GM21723 (cell line): ENCODE measurements around the gene TMIE.
"Not testable (repeated sequence)": the region's sequence is repeated elsewhere in the genome, so short reads cannot be mapped to it uniquely, and the experiment has no call there.

Experiments used
- ATAC-seq: cut with Tn5 transposase; IDR thresholded peaks from one replicate; pipeline ENCODE4 v1.9.1; 2021; ENCODE audit warnings: mild to moderate bottlenecking, moderate library complexity; ENCODE audit not compliant: unreplicated experiment

TMIE gene

DNA sequence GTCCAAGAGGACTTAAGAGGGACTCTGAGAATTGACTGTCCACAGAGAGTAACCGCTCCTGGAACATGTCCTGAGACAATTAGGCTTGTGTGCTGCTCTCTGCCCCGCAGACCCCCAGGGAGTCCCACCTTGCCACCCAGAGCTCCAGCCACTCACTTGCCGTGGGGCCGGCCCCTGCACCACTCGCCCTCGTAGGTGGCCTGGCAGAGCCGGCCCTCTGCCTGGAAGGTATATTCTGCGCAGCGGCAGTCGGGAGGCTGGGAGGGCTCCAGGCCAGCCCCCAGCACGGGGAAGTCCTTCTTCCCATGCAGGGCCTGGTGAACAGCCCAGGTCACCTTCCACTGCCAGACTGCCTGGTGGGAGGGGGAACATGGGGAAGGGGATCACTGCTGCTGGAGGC lies 18.2 kb upstream of the TMIE start:
- no peak for ATAC-seq

DNA sequence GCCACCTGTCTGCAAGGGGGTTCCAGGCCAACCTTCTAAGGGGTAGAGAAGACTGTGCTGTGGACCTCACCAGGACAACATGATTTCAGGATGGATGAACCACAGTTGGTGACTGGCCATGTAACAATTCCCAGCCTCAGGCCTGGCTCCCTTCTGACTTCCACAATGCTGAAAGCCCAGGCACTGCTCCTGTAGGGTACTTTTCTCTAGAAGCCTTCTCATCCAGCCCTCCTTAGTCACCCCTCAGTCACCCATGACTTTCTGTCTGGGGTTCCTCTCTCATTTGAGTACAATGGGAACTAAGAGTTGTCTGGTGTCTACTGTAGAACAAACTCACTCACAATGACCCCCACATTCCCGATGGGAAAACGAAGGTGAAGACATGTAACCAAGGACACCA lies 16.3 kb upstream of the TMIE start:
- ATAC-seq, result no peak

DNA sequence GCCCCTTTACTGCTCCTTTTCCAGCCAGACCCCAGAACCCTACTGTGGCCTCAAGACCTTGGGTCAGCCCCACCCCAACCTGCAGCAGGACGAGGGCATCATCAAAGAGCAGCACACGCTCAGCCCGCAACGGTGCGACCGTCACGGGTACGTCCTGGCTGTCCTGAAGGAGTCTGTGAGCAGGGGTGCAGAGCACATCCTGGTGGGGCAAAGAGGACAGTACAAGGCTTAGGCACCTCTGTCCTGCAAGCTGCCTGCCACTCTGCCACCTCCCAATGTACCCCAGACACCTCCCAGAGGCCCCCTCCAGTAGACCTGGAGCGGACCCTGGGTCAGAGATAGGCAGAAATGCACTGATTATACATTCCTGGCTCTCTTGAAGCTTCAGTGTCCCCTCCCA lies 15.7 kb upstream of the TMIE start:
- no peak for ATAC-seq

DNA sequence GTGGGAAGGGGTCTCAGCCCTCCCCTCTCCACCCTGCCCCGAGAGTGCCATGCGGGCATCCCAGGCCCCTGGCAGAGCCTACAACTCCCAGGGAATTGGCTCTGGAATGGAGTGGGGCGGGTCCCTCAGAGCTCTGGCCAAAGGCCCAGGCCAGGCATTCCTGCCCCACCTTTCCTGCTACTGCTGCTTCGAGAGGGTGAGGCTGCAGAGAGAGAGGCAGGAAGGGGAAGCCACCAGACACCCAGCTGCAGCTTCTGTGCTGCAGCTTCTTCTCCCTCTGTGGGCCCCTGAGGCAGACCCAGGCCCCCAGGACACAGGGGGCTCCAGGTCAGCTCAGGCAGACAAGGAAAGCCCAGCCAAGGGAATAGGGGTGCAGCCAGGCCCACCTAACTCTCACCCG lies 10.4 kb upstream of the TMIE start:
- ATAC-seq, result no peak

DNA sequence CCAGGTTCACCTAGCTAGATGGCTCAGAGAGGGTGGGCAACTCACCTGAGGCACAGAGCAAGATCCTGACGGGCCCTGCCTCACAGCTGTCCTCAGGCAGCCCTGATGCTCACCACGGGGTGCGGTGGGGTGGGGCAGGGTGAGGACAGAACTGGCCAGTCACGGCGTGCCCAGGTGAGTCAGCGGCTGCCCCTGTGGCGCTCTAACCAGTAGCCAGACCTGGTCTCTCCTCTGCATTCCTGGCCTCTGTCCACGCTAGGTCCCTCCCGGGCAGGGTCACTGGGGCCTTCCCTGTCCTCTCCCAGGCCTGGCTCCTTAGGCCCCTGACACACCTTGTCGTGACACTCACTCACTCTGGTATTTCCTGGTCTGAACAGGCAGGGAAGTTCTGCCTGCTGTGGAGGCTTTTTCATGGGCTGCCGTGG lies 8.6 kb upstream of the TMIE start:
- no peak for ATAC-seq

DNA sequence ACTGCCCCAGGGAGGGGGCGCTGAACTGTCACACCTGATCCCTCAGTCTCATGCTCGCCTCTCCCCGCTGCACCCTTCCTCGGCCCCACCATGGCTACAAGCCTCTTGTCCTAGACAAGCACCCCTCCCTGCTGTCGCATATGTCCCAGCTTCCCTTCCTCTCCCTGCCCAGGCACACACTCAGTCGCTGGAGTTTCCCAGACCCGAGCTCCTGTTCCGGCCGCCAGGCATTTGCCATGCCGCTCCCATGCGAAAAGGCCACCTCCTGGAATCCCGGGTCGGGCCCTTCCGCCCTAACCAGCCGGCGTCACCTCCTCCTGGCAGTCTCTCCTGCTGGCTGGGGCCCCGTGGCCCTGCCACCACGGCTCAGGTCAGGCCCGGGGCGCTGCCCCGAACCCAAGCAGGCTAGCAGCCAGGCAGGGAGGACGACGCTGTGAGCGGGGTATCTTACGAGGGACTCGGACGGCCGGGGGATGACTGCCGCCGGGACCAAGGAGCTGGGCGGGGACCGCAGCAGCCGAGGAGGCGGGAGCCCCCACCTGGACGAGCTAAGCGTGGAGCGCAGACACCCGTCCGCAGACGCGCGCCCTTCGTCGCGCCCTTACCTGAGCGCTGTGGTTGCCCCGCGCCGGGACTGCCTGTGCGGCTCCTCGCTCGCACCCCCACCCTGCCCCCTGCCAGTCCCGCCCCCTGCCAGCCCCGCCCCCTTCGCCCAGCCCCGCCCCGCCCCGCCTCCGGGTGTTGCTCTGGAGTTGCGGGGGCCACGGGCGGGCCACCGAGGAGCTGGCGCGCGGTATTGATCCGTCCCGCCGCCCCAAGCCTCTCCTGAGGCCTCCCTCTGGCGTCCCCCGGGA lies 7.9 kb upstream of the TMIE start, which contains the start of gene ALS2CL:
ALS2CL (minus strand) TSS at position 642 of the 854 bp plus-strand sequence. CDS start 4,239 bp downstream, outside the sequence.
- ATAC-seq, result no peak

DNA sequence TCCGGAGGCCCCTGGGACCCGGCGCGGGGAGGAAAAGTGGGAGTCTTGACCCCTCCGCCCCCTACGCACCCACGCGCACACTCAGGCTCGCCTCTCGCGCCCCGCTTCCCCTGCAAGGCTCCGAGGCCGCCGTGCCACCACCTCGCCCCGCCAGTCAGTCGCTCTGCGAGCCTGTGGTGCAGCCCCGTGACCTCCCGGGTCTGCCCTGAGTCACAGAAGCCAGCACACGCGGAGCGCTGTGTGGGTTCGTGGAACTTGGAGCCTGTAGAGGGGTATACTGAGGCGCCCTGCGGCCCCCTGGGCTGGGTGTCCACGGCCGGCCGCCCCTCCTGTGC lies 7.3 kb upstream of the TMIE start:
- no peak for ATAC-seq

DNA sequence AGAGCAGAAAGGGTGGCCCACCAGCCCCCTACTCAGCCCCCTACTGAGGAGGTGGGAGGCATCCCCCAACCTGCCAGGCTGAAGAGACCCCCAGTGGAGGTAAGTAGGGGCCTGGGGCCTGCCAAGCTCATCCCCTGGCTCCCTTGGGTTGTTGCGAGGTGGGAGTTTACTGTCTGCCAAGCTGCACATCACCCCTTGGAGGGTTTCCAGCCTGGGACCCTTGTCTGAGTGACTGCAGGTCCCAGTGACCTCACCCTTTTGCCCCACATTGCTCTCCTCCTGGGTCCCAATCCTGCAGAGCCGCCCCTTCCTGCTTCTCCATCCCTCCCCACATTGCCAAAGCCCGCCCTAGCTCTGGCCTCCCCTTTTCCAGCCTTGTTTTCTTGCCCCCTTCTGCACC lies 6.7 kb upstream of the TMIE start:
- ATAC-seq, result no peak

DNA sequence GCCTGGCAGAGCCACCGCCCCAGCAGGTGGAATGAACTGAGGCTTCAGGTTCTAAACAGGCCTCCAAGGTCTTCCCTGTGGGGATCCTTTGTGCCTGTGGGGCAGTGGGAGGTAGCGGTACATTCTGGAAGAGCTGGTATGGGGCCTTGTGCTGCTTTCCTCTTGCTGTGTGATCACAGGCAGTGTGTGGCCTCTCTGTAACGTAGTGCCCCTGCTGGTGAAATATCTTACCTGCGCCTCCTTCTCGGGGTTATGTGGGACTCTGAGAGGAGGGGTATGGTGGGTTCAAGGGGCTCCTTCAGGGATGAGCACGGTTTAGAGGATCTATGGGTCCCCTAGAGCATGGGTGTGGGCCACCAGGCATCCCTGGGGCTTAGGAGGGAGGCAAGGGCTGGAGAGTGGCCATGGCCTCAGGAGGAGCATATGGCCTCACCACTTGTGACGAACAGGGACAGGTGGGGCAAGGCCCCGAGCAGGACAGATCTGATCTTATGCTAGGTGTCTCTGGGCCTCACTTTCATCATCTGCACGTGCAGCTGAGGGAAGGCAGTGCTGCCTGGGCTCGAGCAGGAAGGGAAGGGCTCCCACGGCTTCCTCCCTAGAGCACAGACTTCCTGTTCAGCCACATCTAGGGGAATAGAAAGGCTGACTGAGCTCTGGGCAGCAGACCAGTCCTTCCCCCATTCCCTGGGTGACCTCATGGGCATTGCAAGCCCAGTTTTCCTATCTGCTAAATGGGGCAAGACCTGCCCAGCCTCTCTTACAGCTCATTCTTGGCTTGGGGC lies 5.8 kb upstream of the TMIE start:
- no peak for ATAC-seq

DNA sequence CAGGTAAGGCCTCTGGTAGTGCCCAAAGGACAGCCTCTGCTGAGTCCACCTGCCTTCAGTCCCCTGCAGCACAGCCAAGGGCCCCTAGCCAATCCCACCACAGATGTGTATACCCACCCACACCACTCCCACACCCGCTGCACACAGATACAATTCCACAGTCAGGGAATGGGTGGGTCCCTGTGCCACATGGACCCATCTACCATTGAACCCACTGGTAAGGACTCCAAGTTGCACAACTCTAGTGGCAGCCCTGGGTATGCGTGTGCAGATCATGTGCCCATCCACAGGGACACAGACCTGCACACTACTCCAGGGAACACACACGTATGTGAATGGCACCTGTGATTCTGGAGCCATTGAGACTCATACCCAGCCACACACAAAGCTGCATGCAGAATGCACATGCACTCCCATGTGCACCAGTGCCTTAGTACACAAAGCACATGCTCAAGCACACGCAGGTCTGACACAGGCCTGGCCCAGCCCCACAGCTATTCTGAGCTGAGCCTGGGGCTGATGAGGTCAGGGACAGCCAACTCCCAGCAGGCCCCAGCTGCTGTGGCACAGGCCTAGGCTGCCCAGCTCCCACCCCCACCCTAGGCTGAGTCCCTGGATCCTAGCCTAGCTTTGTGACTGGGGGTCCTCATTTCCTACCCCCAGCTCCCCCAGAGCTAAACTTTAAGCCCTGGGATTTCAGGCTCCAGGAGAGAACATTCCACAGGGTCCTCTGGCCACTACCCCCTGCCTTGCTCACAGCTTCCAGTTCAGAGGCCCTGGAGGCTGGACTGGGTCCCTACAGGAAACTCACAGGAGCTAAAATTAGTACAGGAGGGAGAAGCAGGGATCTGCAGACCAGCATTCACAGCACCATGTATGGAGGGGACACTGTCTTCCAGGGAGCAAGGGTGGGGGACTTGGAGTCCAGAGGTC lies 5.0 kb upstream of the TMIE start:
- ATAC-seq, result no peak

DNA sequence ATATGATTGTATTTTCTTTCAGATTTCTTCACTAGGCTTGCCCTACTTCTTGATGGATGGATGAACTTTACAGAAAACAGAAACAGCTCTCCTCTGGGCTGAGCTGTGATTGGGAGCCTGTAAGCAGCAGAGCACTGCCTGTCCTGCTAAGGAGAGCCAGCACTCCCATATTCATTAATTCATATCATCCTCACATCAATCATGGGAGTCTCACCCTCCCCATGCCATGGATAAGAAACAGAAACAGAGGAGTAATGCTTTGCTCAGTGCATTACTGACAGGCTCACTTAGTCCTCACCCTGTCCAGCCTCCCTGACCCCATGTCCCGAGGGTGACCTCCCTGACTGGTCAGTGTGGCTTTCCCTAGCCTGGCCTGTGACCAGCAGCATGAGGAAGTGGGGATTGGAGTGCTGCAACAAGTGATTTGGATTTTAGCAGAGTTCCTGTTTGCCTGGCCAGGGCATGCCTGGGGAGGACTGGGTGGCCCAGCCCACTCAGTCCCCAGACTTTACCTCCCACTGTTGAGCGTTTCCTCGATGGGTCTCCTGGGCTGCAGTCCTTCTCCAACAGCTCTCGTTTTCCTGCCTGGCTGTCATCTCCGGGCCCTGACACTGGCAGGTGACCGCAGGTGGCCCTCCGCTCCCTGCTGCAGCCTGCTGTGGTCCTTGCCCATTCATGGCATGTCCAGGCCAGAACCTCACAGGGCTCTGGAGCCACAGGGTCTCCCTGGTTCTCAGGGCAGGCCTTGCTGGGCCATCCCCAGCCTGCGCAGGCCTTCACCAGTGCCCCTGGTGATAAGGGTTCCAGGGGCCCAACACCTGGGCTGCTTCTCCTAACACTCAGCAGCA lies 1.3 kb upstream of the TMIE start:
- no peak for ATAC-seq

DNA sequence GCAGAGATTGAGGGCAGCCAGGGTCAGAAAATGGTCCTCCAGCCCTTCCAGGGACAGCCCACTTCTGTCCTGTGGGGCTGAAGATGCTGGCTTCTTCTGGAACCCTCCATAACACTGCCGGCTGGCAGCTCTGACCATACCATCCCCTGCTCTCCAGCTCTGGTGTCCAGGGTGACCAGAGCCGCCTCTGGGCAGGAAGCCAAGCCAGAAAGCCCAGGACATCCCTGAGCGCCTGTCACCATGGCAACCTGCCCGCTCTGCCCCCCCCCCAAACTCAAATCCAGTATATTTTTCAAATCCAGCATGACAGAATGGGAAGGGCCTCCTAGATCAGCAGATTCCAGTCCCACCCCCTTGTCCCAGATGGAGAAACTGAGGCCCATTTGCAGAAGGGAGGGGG lies 420 bp upstream of the TMIE start:
- ATAC-seq, result no peak

DNA sequence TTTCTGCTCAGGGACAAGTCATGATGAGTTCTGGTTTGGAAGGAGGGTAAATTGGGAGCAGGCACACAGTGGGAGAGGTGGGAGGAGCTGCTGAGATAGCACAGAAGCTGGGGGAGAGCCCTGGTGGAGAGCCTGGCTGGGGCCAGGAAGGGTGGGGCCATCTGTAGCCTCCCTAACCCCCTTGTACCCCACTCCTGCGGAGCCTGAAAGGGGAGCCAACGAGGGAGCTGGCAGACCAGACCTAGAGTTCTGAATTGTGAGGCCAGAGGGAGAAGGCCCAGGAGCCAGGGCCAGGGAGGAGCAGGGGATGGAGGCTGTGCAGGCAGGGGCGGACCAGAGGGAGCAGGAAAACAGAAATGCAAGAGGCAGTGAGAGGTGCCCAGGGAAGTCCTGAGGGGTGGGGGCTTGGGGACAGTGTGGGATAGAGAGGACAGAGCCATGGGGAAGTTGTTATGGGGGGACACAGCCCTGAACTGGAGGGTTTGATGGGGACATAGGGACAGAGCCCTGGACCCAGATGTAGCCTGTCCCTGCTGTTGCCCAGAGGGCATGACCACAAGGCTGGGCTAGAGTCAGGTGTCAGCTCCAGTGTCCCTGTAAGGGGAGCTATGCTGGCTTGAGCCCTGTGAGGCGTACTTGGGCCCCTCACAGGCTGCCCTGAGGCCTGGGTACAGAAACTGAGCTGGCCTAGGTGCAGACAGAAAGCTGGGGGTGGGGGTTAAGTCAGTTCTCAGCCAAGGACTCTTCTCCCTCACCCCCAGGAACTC lies 1.2 kb downstream of the TMIE start:
- ATAC-seq, result no peak

DNA sequence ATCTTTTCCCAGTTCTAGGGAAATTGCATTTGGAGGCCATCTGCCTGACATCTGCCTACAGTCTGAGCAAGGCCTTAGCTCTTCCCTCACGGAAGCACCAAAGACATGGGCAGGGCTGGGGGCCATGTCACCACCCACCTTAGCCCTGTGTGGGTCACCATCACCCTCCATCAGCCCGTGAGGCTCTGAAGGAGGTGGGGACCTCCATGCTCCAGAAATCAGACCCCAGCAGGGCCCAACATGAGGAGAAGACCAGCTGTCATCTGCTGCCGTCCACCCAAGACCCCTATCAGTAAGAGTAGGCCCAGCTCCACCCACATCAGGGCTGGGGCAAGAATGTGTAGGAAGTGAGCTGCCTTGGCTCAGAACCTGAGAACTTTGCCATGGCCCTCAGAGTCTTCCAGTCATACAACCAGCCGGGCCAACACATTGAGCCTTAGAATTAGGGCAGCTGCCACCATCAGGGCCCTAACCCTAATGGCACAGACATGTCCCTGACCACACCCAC lies 1.9 kb downstream of the TMIE start:
- ATAC-seq, result no peak

DNA sequence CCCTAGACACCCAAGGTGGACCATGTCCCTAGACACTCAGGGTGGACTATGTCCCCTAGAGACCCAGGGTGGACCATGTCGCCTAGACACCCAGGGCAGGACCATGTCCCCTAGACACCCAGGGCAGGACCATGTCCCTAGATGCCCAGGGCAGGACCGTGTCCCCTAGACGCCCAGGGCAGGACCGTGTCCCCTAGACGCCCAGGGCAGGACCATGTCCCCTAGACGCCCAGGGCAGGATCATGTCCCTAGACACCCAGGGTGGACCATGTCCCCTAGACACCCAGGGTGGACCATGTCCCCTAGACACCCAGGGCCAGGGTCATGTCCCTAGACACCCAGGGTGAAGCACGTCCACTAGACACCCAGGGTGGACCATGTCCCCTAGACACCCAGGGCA lies 3.2 kb downstream of the TMIE start:
- not testable (repeated sequence) for ATAC-seq

DNA sequence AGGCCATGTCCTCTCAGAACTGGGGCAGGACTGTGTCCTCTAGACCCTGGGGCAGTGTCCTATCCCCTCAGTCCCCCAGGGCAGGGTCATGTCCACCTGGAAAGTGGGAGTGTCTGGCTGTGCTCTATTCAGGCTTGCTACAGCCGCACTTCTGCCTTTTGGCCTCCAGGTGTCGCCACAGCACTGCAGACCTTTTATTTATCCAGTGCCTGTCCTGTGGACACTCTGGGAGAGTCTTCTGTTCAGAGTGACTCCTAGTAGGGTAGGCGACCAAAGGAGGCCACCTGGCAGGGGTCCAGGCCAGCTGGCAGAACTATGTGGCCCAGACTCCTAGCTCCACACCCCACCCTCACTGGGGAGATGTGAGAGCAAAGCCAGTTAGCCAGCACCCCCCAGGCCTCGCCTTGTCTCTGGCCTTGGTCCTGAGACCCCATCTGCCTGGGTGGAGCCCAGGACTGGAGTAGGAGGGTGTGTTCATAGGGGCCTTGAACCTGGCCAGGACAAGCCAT lies 3.9 kb downstream of the TMIE start:
- no peak for ATAC-seq

DNA sequence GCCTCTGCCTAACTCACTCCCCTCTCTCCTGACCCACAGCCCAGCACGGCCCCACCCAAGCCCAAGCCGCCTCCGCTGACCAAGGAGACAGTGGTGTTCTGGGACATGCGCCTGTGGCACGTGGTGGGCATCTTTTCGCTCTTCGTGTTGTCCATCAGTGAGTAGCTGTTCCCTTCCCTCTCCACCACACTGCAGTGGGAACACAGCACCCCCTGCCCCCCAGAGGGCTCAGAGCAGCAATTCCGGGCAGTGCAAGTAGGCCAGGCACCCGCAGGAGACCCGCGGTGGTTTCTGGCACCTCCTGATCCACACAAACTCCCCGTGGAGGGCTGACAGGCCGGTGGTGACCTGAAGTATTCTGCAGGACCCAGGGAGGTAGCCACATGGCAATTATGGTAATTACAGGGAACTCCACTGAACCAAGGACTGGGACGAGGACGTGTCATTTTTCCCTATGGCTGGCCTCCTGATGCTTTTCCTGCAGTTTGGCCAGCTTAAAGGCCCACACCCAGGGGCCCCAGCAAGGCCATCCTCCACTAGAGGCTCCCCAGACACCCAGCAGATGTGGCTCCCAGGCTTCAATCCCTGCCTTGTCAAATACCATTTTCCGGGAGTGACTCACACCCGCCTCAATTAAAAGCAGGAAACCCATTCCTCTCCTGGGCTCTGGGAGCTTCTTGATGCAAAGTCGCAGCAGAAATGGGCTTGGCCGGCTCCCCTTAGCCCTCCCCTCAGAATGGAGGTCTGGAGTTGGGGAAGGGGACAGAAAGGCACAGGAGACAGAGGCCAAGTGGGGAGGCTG lies 4.8 kb downstream of the TMIE start:
- ATAC-seq, result no peak
